Mucosa of descending colon (tissue), 3 donors: ENCODE results near the gene TBCB. TPM values are rescaled to one million over a fixed set of nuclear protein-coding genes. Genes with fewer than 3 reads are reported as not detected.
A peak's percentile ranks its signal among the peaks of the same experiment; 100 is the strongest.

Source experiments
- ATAC-seq: fragments of 200-7000 bp; cut with Tn5 transposase; one replicate; pipeline ENCODE4 v1.9.1; 2020; ENCODE audit warnings: mild to moderate bottlenecking, moderate library complexity
- DNase-seq, 3 donors: peaks; one replicate each; pipeline ENCODE4 v3.0.0-alpha.2; 2020
- H3K36me3 ChIP-seq: fragments of 200-600 bp; one replicate; pipeline ENCODE4 v1.8.0; 2021; ENCODE audit warnings: low read depth, mild to moderate bottlenecking
- H3K4me1 ChIP-seq: fragments of 200-600 bp; one replicate; pipeline ENCODE4 v1.8.0; 2021; ENCODE audit warnings: low read depth, mild to moderate bottlenecking
- H3K4me3 ChIP-seq: fragments of 200-600 bp; one replicate; pipeline ENCODE4 v1.8.0; 2021; ENCODE audit warnings: mild to moderate bottlenecking
- H3K9me3 ChIP-seq: fragments of 200-600 bp; one replicate; pipeline ENCODE4 v1.8.0; 2021; ENCODE audit warnings: mild to moderate bottlenecking
- intact Hi-C, 2 donors: fragments of 100-400 bp; cut with DNase I in 1 of 2; cut with micrococcal nuclease in 1 of 2; formaldehyde crosslinking; loops; one replicate each; pipeline versions ENCODE4 v1.11.0 to v1.11.1; 2022; cut with DNase I, micrococcal nuclease
- total RNA-seq, 3 donors: library from RNA; stranded (reverse); fragmentation: NEBNext Ultra II Directional in 2 of 3; extraction: Animal tissue kit (Norgen Biotek cat#: 25700) in 2 of 3; gene quantifications; one replicate each; pipeline versions ENCODE4 v1.2.1 to v1.2.4, GENCODE V29; 2021 to 2023
- TF ChIP-seq, protein P1 (sequence below): fragments of 200-600 bp; IDR thresholded peaks from one replicate; pipeline ENCODE4 v1.8.0; 2022; ENCODE audit warnings: antibody characterized with exemption, mild to moderate bottlenecking
- donor health status: DM: no; HTN: no; CAD: no; lungs with moderate emphysema.
- donor health status: DM: no; HTN: no; CAD: no.
- donor health status: DM: no; HTN: yes; CAD: no.

The TBCB gene
- total RNA-seq, 3 donors from 2014 or later = 81.9 to 106 (median 90.8) TPM

DNA sequence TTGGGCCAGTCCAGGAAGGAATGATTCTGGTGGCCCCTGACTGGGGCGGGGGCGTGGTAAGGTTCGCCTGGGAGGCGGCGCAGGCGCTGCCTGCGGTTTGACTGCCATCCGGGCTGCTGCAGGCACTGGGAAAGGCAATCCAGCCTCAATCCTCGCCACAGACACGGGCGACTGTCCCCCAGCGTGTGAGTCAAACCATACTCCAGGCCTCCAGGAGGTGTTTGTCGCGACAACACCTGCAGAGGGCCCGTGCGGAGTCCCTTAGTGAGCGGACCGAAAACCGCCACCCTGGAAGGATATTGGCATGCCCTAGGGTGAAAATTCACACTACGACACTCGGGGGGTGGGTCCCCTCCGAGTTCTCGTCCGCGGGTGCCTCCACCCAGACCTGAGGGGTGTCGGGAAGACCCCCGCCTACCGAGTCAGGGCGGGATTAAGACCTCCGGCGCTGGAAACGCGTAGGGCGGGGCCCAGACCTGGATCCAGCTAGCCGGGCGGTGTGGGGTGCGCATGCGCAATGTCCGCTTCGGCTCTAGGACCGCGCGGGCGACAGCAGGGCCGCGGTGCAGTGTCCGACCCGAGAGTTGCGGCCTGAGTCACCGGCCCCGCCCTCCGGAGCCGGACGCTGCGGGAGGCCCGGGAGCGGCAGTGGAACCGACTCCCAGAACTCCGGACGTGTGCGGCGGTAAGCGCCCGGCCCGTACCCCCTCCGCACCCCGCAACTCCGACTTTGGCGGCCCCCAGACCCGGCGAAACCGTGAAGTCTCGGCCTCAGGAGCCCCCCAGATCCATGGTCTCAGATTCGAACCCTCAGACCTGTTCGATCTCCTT lies 24.4 kb downstream of the TBCB start, which contains the start of gene CAPNS1:
Gene CAPNS1 (plus strand): TSS at position 594 of the 831 bp plus-strand sequence. CDS start 946 bp downstream, outside the sequence.
- TF ChIP-seq, protein P1, sequence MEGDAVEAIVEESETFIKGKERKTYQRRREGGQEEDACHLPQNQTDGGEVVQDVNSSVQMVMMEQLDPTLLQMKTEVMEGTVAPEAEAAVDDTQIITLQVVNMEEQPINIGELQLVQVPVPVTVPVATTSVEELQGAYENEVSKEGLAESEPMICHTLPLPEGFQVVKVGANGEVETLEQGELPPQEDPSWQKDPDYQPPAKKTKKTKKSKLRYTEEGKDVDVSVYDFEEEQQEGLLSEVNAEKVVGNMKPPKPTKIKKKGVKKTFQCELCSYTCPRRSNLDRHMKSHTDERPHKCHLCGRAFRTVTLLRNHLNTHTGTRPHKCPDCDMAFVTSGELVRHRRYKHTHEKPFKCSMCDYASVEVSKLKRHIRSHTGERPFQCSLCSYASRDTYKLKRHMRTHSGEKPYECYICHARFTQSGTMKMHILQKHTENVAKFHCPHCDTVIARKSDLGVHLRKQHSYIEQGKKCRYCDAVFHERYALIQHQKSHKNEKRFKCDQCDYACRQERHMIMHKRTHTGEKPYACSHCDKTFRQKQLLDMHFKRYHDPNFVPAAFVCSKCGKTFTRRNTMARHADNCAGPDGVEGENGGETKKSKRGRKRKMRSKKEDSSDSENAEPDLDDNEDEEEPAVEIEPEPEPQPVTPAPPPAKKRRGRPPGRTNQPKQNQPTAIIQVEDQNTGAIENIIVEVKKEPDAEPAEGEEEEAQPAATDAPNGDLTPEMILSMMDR = no peak
- intact Hi-C loops = no loop called here
- peak; percentile 88 for ATAC-seq
- Histone ChIP-seq H3K36me3 (peaks cover 16% of the 10 kb centered on the region), H3K4me3 (peak within 1 kb of the TSS; percentile 84), H3K9me3 (no peaks in the 10 kb centered on the region), H3K4me1 (peaks cover 12% of the 10 kb centered on the region)
- DNase-seq = peak; percentile 97 to 99 (median 98)

DNA sequence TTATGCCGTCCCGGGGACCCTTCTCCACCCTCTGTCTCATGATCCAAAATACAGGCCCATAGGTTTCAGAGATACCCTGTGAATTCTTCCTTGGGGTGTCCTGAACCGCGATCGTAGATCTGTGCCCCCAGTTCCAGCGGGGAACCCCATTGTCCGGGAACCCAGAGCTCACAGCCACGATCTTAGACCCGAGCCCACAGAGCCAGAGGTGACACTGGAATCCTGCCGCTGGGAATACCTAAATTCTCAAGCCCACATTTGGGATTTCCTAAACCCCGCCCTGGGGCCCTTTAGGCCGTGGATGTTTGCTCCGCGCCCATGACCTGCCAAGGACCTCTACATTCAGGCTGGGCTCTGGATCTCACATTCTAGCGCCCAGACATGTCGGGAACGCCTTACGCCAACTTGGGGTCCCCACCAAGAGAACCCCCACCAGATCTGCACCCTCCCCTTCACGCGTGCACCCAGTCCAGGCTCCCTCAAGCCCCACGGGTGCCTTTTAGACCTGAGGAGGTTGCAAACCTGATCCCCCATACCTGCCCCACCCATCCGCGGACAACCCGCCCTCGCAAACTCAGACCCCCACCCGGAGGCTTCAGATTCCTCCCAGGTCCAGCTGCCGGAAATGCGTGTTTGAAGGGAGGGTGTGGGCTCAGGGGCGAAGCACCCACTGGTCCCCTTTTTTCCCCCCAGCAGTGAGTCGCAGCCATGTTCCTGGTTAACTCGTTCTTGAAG lies 25.2 kb downstream of the TBCB start:
- Histone ChIP-seq H3K9me3 (no peaks in the 10 kb centered on the region), H3K4me3 (peak overlapping the region; percentile 84), H3K36me3 (peaks cover 22% of the 10 kb centered on the region), H3K4me1 (peaks cover 12% of the 10 kb centered on the region)
- ATAC-seq (peak; percentile 24), DNase-seq (peak; percentile 53 to 79 (median 72))
- TF ChIP-seq, protein P1 = no peak
- intact Hi-C loops = no loop called here

DNA sequence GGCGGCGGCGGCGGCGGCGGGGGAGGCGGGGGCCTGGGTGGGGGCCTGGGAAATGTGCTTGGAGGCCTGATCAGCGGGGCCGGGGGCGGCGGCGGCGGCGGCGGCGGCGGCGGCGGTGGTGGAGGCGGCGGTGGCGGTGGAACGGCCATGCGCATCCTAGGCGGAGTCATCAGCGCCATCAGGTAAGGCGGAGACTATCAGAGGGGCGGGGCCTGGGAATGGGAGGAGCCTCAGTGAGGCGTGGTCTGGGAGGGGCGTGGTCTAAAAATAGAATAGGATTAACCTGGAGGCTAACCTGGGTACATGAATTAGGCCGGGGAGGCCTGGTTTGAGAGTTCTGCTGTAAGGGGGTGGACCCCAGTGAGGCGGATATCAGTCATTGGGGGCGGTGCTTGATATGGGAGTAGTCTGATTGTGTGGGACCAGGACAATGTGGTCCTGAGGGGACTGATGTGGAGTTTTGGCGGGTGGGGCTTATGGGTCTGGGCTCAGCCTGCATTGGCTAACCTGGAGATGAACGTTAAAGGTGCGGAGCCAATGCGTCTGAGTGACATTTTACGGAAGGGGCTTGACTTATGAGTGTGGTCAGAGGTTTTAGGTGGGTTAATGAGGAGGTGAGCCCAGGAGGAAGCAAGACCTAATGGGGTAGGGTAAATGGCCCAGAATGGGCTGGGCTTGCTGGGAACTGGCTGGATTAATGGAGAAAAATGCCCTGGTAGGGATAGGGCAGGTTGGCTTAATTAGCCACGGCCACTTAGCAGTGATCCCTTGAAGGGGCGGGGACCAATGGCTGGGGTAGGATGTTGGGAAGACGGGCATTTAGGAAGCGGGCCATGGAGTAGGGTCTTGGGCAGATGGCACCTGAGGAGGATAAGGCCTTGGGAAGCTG lies 26.0 kb downstream of the TBCB start:
- peak; percentile 80 for ATAC-seq
- Histone ChIP-seq H3K9me3 (no peaks in the 10 kb centered on the region), H3K4me1 (peaks cover 12% of the 10 kb centered on the region), H3K4me3 (peak overlapping the region; percentile 84), H3K36me3 (peaks cover 24% of the 10 kb centered on the region)
- TF ChIP-seq, protein P1 = no peak
- intact Hi-C loops = no loop called here
- DNase-seq = peak; percentile 91 to 96 (median 95)

DNA sequence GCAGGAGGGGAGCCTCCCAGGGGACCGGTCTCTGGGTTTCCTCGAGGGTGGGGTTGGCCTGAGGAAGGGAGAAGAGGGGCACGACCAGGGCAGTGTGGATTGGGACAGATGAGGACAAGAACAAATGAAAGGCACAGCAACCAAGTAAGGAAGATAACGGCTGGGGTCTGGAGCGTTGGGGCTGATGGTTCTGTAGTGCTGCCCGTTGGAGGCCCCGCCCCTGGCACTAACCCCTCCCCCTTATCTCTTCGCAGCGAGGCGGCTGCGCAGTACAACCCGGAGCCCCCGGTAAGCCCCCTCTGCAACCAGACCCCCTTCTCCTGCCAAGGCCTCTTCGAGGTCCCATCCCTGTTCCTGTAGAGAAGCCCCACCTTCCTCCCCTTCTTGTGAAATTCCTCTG lies 26.8 kb downstream of the TBCB start:
- no peak for ATAC-seq
- intact Hi-C loops = no loop called here
- H3K9me3 ChIP-seq = no peaks in the 10 kb centered on the region
- H3K36me3 ChIP-seq = peaks cover 30% of the 10 kb centered on the region
- DNase-seq = no peak
- TF ChIP-seq, protein P1 = no peak
- peaks cover 10% of the 10 kb centered on the region for H3K4me1 ChIP-seq
- no peak overlapping the region for H3K4me3 ChIP-seq

DNA sequence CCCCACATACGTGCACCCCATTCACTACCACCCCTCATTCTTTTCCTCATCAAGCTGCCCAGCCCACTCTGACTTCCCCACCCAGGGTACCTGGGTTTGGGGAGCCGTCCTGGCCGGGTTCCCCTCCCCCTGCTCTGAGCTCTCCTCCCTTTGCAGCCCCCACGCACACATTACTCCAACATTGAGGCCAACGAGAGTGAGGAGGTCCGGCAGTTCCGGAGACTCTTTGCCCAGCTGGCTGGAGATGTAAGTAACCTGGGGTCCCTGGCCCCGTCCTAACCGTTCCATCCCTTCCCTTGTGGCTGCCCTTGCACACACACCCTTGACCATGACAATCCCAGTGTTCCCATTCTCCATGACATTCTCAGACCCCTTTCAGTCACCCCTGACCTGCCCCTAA lies 27.2 kb downstream of the TBCB start:
- H3K36me3 ChIP-seq = peaks cover 30% of the 10 kb centered on the region
- ATAC-seq (no peak), DNase-seq (no peak)
- no peak overlapping the region for H3K4me3 ChIP-seq
- TF ChIP-seq, protein P1 = no peak
- H3K9me3 ChIP-seq = no peaks in the 10 kb centered on the region
- peaks cover 9% of the 10 kb centered on the region for H3K4me1 ChIP-seq
- intact Hi-C loops = no loop called here
